Natural killer cell treated with Interleukin-12 subunit alpha and Interleukin-12 subunit beta and Interleukin-15 and Interleukin-18, amount 100 ng/mL, for 72 hours (primary cell): ENCODE measurements around the gene SLC25A18. TPM values are rescaled to one million over a fixed set of nuclear protein-coding genes. Genes with fewer than 3 reads are reported as not detected.
"Not testable (repeated sequence)": the region's sequence is repeated elsewhere in the genome, so short reads cannot be mapped to it uniquely, and the experiment has no call there.

Source experiments
- ATAC-seq, 2 donors: fragments of 150-1000 bp; cut with Tn5 transposase in 1 of 2; sonication (Bioruptor Pico), chemical (Tn5 transposase) in 1 of 2; 2 replicates each; pipeline ENCODE4 v1.10.0; 2021
- DNase-seq: peaks from one replicate; pipeline ENCODE4 v3.0.0; 2022; ENCODE audit warnings: low spot score
- H3K27ac Mint-ChIP-seq, 2 donors: 1 replicate in 1 of 2; 2 replicates in 1 of 2; pipeline ENCODE4 v1.8.0; 2022; ENCODE audit warnings: mixed read lengths in 2 of 2, mild to moderate bottlenecking in 1 of 2, moderate library complexity in 1 of 2
- H3K27me3 Mint-ChIP-seq, 2 donors: 1 replicate in 1 of 2; 2 replicates in 1 of 2; pipeline ENCODE4 v1.8.0; 2022; ENCODE audit warnings: mixed read lengths in 2 of 2
- H3K36me3 Mint-ChIP-seq: one replicate; pipeline ENCODE4 v1.8.0; 2022; ENCODE audit warnings: mixed read lengths
- H3K4me1 Mint-ChIP-seq, 2 donors: 1 replicate in 1 of 2; 2 replicates in 1 of 2; pipeline ENCODE4 v1.8.0; 2022; ENCODE audit warnings: low read depth in 2 of 2, mixed read lengths in 2 of 2, mild to moderate bottlenecking in 1 of 2
- H3K4me3 Mint-ChIP-seq: one replicate; pipeline ENCODE4 v1.8.0; 2022; ENCODE audit warnings: mixed read lengths
- H3K9me3 Mint-ChIP-seq: 2 replicates; pipeline ENCODE4 v1.8.0; 2022; ENCODE audit warnings: mixed read lengths
- total RNA-seq, 2 donors: library from RNA; stranded (reverse); gene quantifications; one replicate each; pipeline ENCODE4 v1.2.3, GENCODE V29; 2022

SLC25A18 gene, protein sequence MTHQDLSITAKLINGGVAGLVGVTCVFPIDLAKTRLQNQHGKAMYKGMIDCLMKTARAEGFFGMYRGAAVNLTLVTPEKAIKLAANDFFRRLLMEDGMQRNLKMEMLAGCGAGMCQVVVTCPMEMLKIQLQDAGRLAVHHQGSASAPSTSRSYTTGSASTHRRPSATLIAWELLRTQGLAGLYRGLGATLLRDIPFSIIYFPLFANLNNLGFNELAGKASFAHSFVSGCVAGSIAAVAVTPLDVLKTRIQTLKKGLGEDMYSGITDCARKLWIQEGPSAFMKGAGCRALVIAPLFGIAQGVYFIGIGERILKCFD
- total RNA-seq: not detected

DNA sequence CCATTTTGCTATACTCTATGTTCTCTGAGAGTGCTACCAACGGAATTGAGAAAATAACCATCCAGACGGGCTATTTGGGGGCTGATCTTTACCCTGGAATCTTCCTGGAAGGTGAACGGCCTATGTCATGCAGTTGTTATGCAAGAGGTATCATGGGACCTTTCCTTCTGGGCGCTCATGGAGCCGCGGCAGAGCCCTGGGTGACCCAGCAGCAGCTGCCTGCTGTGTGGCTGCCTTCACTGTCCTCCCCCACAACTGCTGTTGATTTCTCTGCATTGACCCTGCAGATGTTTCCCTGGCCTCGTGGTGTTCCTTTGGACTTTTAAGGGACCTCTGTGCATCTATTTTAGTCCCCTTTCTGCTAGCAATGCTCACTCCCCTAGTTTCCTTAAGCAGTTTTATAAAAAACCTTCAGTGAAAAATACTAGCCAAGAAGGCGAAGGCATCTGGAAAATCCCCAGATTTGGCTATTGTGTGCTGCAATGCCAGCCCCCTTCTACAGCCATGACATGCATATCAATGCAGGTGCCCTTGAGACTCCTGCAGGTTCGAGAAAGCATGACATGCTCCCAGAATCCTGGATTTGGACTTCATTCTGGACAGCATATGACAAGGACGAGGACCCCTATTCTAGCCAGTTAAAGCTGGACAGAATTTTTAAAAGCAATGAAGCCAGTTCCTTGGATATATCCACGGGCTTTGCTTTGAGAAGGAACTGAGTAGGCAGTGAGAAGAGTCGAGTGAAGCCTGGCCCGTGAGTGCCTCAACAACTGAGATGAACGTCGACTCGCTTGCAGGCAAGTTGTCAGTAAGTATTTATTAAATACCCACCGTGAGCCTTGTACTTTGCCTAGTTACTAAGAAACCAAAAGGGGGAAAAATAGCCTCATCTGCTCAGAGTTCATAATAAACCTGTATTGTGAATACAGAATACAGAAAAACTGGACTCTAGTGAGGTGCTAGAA, at the start of gene SLC25A18:
Gene SLC25A18 (plus strand): TSS at position 593 of the 965 bp plus-strand sequence. CDS start 16,447 bp downstream, outside the sequence.
- H3K9me3 Mint-ChIP-seq: no peaks in the 10 kb centered on the region
- H3K27ac Mint-ChIP-seq: no peak within 1 kb of the TSS
- no peak for ATAC-seq
- H3K27me3 Mint-ChIP-seq: peaks cover 0 to 6% of the 10 kb centered on the region in 2 donors
- H3K4me1 Mint-ChIP-seq: no peaks in the 10 kb centered on the region
- DNase-seq: peak; percentile 32
- no peak within 1 kb of the TSS for H3K4me3 Mint-ChIP-seq
- H3K36me3 Mint-ChIP-seq: no peaks in the 10 kb centered on the region

DNA sequence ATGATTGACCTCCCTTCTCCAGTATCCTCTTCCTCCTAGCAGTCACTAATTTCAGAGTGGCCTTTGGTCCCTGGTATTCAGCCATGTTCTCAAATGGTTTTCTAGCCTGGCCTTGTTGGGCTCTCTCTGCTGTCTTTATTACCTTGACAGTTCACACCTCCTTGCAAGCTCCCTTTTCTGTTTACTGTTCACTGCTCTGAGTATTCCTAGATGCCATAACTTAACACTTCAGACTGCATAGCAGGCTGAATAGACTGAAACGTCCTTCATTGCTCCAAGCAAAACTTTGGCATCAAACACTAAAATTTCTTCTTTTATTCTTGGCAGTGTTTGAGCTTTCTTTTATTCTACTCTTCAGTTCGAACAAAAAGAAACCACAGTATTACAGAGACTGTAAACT, 49.7 kb upstream of the SLC25A18 start:
- Mint-ChIP-seq H3K4me1 (no peaks in the 10 kb centered on the region), H3K4me3 (no peak overlapping the region), H3K27ac (no peak overlapping the region), H3K36me3 (no peaks in the 10 kb centered on the region), H3K27me3 (peaks cover 16 to 30% of the 10 kb centered on the region in 2 donors), H3K9me3 (no peaks in the 10 kb centered on the region)
- DNase-seq: no peak
- ATAC-seq: no peak

DNA sequence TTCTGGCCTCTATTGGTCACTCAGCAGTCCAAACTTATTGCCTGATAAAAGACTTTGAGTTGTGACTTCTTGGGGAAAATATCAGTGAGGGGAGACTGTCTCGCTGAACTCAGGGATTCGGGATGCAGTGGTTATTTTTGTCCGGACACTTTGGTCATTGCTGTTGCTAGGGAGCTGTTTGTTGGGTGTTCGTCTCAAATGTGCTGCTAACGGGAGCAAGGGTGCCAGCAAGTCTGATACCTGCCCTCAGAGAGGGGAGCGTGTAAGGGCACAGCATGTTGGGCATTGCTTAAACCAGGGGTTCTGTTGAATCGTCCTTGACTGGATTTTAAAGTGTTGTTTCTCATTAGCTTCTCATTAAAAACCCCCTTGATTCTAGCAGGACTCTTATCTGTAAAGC, 49.2 kb upstream of the SLC25A18 start:
- no peaks in the 10 kb centered on the region for H3K4me1 Mint-ChIP-seq
- H3K9me3 Mint-ChIP-seq: no peaks in the 10 kb centered on the region
- ATAC-seq (no peak), DNase-seq (no peak)
- H3K27me3 Mint-ChIP-seq: peaks cover 19 to 26% of the 10 kb centered on the region in 2 donors
- no peak overlapping the region for H3K4me3 Mint-ChIP-seq
- H3K36me3 Mint-ChIP-seq: no peaks in the 10 kb centered on the region
- no peak overlapping the region for H3K27ac Mint-ChIP-seq

DNA sequence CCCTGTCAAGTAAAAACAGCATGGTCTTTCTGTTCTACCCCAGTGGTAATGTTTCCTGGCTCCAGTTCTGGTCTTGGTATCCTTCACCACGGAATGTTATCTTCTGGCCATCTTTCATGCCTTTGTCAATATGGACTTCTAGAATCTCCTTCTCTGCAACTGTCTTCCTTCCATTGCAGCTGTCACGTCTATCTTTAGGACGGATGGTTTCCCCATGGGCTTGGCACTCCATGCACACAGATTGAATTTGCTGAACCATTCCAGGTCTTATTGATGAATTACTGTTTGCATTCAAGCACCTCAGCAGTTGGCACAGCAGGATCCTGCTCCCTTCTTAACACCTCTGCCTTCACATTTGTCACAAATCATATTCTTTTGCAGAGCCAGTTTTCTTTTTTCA, 44.9 kb upstream of the SLC25A18 start:
- H3K27ac Mint-ChIP-seq: no peak overlapping the region
- H3K4me1 Mint-ChIP-seq: no peaks in the 10 kb centered on the region
- no peaks in the 10 kb centered on the region for H3K9me3 Mint-ChIP-seq
- ATAC-seq: no peak
- DNase-seq: no peak
- H3K27me3 Mint-ChIP-seq: peaks cover 14% of the 10 kb centered on the region in 2 donors
- H3K4me3 Mint-ChIP-seq: no peak overlapping the region
- no peaks in the 10 kb centered on the region for H3K36me3 Mint-ChIP-seq

DNA sequence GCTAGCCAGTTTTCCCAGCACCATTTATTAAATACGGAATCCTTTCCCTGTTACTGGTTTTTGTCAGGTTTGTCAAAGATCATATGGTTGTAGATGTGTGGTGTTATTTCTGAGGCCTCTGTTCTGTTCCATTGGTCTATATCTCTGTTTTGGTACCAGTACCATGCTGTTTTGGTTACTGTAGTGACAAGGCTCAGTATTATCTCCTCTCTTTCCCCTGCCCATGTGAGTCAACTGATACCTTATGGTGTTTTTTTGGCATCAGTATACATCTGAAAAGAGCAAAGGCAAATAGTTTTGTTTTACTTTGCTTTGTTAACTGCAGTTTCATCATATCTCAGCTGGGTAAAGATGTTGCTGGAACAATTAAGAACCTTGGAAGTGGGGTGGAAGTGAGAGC, 41.3 kb upstream of the SLC25A18 start:
- not testable (repeated sequence) for H3K27ac Mint-ChIP-seq, H3K4me1 Mint-ChIP-seq, H3K9me3 Mint-ChIP-seq, H3K36me3 Mint-ChIP-seq, DNase-seq, ATAC-seq, H3K4me3 Mint-ChIP-seq
- peaks cover 14 to 20% of the 10 kb centered on the region in 2 donors for H3K27me3 Mint-ChIP-seq

DNA sequence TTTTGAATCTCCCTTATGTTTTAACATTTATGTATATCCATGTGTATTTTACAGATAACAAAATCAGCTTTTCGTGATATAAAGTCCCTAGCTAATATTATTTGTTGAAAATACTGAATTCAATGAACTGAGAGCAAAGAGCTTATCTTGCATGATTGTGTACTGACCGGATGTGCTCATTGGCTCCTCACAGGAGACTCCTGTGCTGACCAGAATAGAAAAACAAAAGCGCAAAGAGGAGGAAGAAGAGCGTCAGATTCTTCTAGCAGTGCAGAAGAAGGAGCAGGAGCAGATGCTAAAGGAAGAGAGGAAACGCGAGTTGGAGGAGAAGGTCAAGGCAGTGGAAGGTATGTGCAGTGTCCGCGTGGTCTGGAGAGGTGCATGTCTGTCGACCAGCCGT, 39.4 kb upstream of the SLC25A18 start:
- Mint-ChIP-seq H3K9me3 (no peaks in the 10 kb centered on the region), H3K36me3 (no peaks in the 10 kb centered on the region)

DNA sequence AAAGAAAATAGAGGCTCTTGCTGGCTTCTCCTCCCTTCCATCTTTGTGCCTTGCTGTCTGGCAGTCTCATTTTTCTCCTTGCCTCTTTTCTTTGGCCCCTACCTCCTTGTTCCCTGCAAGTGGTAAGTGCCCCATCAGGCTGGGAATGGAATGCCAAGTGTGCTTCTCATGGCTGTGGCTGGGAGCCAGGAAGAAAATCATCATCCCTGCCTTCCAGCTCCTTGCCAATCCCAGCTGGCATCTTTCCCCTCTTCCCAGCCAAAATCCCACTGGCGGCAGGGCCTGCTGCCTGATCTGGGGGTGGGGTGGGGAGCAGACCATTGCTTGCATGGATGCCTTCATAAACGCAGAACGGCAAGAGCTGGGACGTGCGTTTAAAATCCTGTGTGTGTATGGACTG, 27.0 kb upstream of the SLC25A18 start:
- H3K4me1 Mint-ChIP-seq: no peaks in the 10 kb centered on the region
- ATAC-seq (no peak), DNase-seq (no peak)
- peaks cover 0 to 5% of the 10 kb centered on the region in 2 donors for H3K27me3 Mint-ChIP-seq
- no peaks in the 10 kb centered on the region for H3K9me3 Mint-ChIP-seq
- no peaks in the 10 kb centered on the region for H3K36me3 Mint-ChIP-seq
- no peak overlapping the region for H3K4me3 Mint-ChIP-seq
- no peak overlapping the region for H3K27ac Mint-ChIP-seq

More for the DNA sequence above, 39.4 kb upstream of the SLC25A18 start:
- DNase-seq: no peak
- ATAC-seq: no peak
- Mint-ChIP-seq H3K4me1 (peaks cover 3 to 4% of the 10 kb centered on the region in 2 donors), H3K27ac (no peak overlapping the region), H3K4me3 (no peak overlapping the region), H3K27me3 (peaks cover 17 to 32% of the 10 kb centered on the region in 2 donors)

DNA sequence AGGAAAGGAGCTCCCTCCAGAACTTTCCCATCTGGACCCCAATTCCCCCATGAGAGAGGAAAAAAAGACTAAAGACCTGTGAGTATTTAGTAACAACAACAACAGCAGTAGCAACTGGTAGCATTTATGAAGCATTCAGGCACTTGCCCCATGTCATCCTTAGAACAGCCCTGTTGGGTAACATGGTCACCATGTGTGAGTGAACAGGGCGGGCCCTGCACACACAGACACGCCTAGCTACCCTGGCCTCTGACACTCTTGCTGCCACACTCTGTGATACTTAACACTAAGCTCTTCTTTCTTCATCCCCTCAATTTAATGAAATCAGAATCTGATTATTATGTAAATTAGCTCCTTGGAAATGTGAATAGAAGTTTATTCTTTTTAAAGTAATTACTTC, 26.1 kb upstream of the SLC25A18 start:
- no peaks in the 10 kb centered on the region for H3K9me3 Mint-ChIP-seq
- H3K4me1 Mint-ChIP-seq: no peaks in the 10 kb centered on the region
- peaks cover 0 to 5% of the 10 kb centered on the region in 2 donors for H3K27me3 Mint-ChIP-seq

DNA sequence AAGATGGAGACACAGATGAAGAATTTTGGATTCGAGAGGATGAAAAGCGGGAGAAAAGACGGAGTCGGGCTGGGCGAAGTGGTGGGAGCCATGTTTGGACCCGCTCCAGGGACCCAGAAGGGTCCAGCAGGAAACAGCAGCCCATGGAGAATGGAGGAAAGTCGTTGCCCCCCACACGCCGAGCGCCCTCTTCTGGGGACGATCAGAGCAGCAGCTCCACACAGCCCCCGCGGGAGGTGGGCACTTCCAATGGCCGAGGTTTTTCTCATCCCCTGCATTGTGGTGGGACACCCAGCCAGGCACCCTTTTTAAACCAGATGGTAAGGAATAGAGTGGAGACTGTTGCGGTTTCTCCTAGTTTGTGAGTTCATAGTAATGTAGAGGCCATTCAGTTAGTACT, 22.8 kb upstream of the SLC25A18 start:
- no peak for ATAC-seq

More for the DNA sequence above, 26.1 kb upstream of the SLC25A18 start:
- H3K36me3 Mint-ChIP-seq: no peaks in the 10 kb centered on the region
- no peak overlapping the region for H3K4me3 Mint-ChIP-seq
- ATAC-seq (peak in 1 of 2 donors; percentile 49), DNase-seq (no peak)
- H3K27ac Mint-ChIP-seq: no peak overlapping the region

DNA sequence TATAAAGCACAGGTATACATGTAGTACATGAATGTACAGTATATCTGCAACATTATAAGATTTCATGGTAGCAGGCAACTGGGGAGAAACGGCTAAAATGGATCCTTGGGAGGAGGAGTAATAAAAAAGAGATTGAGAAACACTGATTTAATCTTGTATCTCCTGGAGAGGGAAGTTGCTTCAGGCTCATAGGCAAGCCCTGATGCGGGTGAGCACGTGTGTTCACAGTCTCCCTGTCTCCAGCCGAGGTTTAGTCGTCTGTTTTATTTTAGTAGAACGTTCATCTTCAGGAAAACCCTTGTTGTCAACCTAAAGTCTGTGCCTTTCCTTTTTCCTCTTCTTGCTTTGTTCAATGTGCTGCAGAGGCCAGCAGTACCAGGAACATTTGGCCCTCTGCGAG, 21.8 kb upstream of the SLC25A18 start:
- Mint-ChIP-seq H3K4me3 (no peak overlapping the region), H3K27me3 (peaks cover 0 to 10% of the 10 kb centered on the region in 2 donors), H3K27ac (no peak overlapping the region), H3K9me3 (no peaks in the 10 kb centered on the region), H3K36me3 (no peaks in the 10 kb centered on the region), H3K4me1 (no peaks in the 10 kb centered on the region)
- DNase-seq: no peak
- ATAC-seq: no peak

More for the DNA sequence above, 22.8 kb upstream of the SLC25A18 start:
- peaks cover 0 to 10% of the 10 kb centered on the region in 2 donors for H3K27me3 Mint-ChIP-seq
- no peaks in the 10 kb centered on the region for H3K9me3 Mint-ChIP-seq
- H3K4me1 Mint-ChIP-seq: no peaks in the 10 kb centered on the region
- no peak overlapping the region for H3K27ac Mint-ChIP-seq
- H3K36me3 Mint-ChIP-seq: no peaks in the 10 kb centered on the region
- DNase-seq: no peak
- no peak overlapping the region for H3K4me3 Mint-ChIP-seq

DNA sequence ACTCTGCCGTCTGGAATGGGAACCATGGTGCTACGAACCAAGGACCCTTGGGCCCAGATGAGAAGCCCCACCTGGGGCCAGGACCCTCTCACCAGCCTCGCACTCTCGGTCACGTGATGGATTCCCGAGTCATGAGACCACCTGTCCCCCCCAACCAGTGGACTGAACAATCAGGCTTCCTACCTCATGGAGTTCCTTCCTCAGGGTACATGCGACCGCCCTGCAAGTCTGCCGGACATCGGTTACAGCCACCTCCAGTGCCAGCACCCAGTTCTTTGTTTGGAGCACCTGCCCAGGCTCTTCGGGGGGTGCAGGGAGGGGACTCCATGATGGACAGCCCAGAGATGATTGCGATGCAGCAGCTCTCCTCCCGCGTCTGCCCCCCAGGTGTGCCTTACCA, 20.8 kb upstream of the SLC25A18 start:
- no peaks in the 10 kb centered on the region for H3K9me3 Mint-ChIP-seq
- H3K27me3 Mint-ChIP-seq: peaks cover 0 to 7% of the 10 kb centered on the region in 2 donors
- no peaks in the 10 kb centered on the region for H3K36me3 Mint-ChIP-seq
- H3K4me1 Mint-ChIP-seq: no peaks in the 10 kb centered on the region
- H3K27ac Mint-ChIP-seq: no peak overlapping the region
- ATAC-seq: no peak
- no peak overlapping the region for H3K4me3 Mint-ChIP-seq
- DNase-seq: no peak

DNA sequence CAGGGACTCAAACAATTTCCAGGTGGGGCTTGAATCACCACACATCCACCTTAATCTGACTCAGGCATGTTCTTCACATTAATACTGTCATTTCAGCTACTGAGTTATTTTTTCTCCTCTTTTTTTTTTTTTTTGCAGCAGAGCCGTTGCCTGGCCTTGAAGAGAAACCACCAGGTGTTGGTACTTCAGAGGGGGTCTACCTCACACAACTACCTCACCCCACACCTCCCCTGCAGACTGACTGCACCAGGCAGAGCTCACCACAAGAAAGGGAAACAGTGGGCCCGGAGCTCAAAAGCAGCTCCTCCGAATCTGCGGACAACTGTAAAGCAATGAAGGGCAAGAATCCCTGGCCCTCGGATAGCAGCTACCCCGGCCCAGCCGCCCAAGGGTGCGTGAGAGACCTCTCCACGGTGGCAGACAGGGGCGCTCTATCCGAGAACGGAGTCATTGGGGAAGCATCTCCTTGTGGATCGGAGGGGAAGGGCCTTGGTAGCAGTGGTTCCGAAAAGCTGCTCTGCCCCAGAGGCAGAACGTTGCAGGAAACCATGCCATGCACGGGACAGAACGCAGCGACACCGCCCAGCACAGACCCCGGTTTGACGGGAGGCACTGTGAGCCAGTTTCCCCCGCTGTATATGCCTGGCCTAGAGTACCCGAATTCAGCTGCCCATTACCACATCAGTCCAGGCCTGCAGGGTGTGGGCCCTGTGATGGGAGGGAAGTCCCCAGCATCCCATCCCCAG, 15.1 kb upstream of the SLC25A18 start:
- H3K36me3 Mint-ChIP-seq: no peaks in the 10 kb centered on the region
- H3K27ac Mint-ChIP-seq: no peak overlapping the region
- H3K27me3 Mint-ChIP-seq: peaks cover 2 to 5% of the 10 kb centered on the region in 2 donors
- H3K4me1 Mint-ChIP-seq: no peaks in the 10 kb centered on the region
- DNase-seq: no peak
- H3K9me3 Mint-ChIP-seq: no peaks in the 10 kb centered on the region
- peak in 1 of 2 donors; percentile 41 for ATAC-seq
- no peak overlapping the region for H3K4me3 Mint-ChIP-seq

DNA sequence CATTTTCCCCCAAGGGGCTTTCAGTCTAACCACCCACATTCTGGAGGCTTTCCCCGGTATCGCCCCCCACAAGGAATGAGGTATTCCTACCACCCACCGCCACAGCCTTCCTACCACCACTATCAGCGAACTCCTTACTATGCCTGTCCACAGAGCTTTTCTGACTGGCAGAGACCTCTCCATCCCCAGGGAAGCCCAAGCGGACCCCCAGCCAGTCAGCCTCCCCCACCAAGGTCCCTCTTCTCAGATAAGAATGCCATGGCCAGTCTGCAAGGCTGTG, 14.6 kb upstream of the SLC25A18 start:
- no peaks in the 10 kb centered on the region for H3K9me3 Mint-ChIP-seq
- DNase-seq: no peak
- H3K36me3 Mint-ChIP-seq: no peaks in the 10 kb centered on the region
- H3K4me3 Mint-ChIP-seq: no peak overlapping the region
- H3K27ac Mint-ChIP-seq: no peak overlapping the region
- H3K27me3 Mint-ChIP-seq: peaks cover 2 to 5% of the 10 kb centered on the region in 2 donors
- no peaks in the 10 kb centered on the region for H3K4me1 Mint-ChIP-seq
- ATAC-seq: no peak
